Measurements from ENCODE around the gene GPR158. TPM values are rescaled to one million over a fixed set of nuclear protein-coding genes. Genes with fewer than 3 reads are reported as not detected.

GPR158 gene
- total RNA-seq, 1 donor from 2014 or later, result 0.58 TPM

- DNase-seq (ENCODE audit: low spot score), result no peak
Observed at GRCh38 chr10:25498645-25499044, 323.8 kb downstream of the GPR158 start.

GRCh38 chr10:25501912-25502311, 327.1 kb downstream of the GPR158 start:
- DNase-seq (ENCODE audit: low spot score), result no peak

DNA sequence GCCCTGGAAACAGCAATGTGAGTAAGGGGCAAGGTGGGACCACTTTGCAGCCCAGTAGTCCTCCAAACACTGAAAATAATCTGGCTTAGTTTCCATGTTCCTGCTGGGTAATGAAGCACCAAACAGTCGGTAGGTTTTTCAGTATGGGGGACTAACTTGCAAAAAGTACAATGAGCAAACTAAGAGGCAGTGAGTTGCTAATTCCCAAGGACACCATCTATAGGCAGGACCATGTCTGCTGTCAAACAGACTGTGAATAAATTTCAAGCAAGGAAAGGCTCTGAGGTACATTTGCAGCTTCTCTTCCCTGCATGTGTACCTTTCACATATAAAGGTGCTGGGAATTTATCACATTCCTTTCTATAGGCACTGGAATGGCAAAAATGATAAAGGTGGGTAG, 327.7 kb downstream of the GPR158 start:
- DNase-seq (ENCODE audit: low spot score), result no peak

DNA sequence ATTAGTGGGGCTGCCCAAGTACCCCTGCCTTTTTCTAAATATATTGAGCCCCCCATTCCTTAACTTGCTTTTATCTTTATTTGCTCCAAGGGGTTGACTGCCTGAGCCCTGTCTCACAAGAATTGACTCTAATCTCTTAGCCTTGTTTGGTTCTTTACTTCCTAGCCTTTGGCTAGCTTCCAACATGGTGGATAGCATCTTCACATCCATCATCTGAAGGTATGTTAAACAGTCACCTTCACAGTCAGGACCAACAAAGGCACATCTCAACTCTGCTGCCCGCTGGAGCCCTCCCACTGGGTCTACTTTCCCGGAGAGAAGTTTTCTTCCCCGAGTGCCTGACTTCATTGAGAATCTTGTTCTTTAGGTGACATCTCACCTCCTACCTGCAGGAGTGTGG, 329.5 kb downstream of the GPR158 start:
- DNase-seq (ENCODE audit: low spot score), result no peak

- DNase-seq (ENCODE audit: low spot score), result no peak
Observed at GRCh38 chr10:25504838-25505237, 330.0 kb downstream of the GPR158 start.

DNA sequence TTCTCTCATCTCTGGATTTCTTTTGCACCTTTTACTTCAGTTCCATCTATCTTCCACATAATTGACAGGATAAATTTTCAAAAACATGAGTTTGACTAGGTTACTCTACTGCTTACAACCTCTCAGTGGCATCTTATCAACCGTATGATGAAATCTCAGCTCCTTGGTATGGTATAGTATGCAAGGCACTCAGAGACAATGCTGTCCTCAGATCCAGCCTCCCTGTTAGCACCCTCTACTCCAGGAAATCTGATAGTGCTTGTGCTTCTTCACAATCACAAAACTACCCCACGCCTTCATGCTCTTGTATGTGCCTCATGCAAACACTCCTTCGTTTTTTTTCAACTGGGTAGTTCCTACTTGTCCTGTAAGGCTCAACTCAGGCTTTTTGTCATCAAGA, 330.7 kb downstream of the GPR158 start:
- no peak for DNase-seq (ENCODE audit: low spot score)

DNA sequence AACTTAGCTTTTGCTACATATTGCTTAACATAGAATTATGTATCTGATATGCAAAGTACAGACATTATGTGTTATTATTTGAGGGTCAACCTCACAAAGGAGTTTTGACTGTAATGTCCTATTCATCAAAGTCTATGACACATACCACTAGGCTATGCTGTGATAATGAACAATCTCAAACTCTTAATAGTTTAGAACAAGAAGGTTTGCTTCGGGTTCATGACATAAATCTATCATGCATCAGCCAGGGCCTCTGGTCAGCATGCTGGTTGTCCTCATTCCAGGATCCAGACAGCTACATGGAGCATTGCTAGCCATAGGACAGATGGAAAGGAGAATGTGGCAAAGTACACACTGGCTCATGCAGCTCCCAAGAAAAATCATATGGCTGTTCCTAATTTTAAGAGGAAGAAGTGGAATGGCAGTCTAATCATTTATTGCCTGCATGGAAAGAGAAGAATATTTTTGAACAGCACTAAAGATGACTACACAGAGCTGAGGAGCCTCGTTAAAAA, 332.1 kb downstream of the GPR158 start:
- no peak for DNase-seq (ENCODE audit: low spot score)

DNA sequence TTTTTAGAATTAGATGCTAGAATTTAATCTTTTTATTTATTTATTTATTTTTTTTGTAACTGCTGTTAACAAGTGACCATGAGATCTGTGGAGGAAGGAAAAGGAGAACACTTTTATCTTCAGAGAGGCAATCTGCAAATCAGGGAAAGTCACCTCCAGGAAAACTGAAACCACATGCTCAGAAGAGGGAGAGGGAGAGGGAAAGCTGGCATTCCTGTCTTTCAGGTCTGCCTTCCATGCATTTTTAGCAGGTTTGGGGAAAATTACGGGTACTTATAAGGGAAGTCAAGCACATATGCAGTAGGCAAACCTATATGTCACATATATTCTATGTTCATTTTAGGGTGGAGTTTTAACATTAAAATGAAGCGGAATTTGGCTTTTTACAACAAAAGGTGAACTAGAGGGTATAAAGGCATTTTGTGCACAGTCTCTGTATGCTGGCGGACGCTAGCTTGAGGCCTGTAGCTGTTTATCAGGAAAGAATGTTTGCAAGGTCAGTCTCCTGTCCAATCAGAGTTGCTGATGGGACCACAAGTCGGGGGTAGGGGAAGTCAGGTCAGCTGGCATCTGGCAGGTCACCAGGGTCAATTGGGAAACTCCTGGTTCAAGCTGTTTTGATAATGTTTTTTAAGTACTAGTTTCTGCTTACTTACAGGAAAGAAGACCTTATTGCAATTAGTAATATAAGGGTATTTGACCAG, 333.5 kb downstream of the GPR158 start:
- DNase-seq (ENCODE audit: low spot score), result no peak

- DNase-seq (ENCODE audit: low spot score), result no peak
Observed at GRCh38 chr10:25509151-25509550, 334.4 kb downstream of the GPR158 start.

DNA sequence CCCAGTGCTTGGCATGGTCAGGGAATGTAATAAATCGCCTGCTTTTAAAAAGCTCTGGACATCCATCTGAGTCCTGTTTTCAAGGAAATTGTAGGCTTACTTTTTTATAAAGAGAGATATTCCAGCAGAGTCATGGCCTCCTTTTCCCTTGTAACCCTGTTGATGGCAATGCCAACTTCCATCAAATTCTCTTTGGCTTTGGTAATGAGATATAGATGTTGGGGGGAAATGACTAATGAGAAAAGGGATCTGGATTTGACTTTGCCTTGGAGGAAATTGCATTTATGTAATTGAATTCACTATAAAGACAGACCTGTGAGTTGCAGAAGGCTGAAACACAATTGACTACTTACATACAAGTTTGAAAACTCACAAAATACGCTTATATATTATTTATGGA, 347.5 kb downstream of the GPR158 start:
- DNase-seq (ENCODE audit: low spot score), result no peak

GRCh38 chr10:25522946-25523608, 348.3 kb downstream of the GPR158 start:
- DNase-seq (ENCODE audit: low spot score), result no peak

GRCh38 chr10:25530306-25530705, 355.5 kb downstream of the GPR158 start:
- DNase-seq (ENCODE audit: low spot score), result no peak

GRCh38 chr10:25531457-25532061, 356.8 kb downstream of the GPR158 start:
- DNase-seq (ENCODE audit: low spot score), result no peak

DNA sequence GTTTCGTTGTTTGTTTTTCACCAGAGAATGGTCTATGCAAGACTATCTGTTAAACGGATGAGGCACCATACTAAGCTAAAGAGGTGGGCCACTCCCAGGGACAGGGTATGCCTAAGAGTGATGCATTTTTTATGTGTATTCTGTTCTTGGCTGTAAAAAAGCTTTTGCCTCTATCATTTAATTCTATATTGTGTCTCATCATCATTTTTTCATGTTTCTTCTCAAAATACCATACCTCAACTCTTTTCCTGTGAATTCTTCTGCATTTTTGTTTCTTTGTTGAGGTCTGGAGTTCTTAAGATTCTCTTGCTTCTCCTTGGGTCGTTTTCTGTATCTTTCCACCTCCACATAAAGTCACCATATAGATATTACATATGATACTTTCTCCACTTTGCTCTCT, 357.4 kb downstream of the GPR158 start:
- no peak for DNase-seq (ENCODE audit: low spot score)

GRCh38 chr10:25536027-25536426, 361.2 kb downstream of the GPR158 start:
- DNase-seq (ENCODE audit: low spot score), result no peak

- DNase-seq (ENCODE audit: low spot score), result no peak
Observed at GRCh38 chr10:25547382-25547781, 372.6 kb downstream of the GPR158 start.

DNA sequence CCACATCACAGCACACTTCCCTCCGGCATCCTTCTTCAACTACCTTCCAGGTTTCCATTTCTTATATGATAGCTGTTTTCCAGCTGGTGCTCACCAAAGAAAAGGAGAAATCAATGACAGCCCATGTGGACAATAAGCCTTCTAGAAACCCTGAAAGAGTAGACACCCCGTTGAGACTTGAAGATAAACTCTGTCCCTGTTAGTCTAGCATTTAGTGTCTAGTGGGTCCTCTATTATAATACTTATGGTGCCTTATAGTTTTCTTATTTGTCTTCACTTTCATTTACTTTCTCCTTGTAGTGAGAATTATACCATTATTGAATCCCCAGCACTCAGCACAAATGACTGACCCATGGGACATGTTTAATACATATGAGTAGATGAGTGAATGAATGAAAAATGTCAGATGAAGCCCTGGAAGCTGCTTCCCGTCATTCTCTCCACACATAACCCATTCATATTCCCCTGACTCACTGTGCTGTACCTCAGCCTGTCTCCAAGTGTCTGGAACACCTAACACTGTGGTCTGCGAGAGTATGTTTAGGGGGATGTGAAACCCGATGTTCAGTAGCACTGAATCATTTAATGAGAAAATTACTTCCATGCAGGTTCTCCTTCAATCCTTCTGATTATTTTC, 377.6 kb downstream of the GPR158 start:
- DNase-seq (ENCODE audit: low spot score), result no peak

- no peak for DNase-seq (ENCODE audit: low spot score)
Observed at GRCh38 chr10:25555865-25556264, 381.1 kb downstream of the GPR158 start.

GRCh38 chr10:25556457-25556856, 381.7 kb downstream of the GPR158 start:
- DNase-seq (ENCODE audit: low spot score), result no peak

GRCh38 chr10:25557136-25557535, 382.3 kb downstream of the GPR158 start:
- no peak for DNase-seq (ENCODE audit: low spot score)

DNA sequence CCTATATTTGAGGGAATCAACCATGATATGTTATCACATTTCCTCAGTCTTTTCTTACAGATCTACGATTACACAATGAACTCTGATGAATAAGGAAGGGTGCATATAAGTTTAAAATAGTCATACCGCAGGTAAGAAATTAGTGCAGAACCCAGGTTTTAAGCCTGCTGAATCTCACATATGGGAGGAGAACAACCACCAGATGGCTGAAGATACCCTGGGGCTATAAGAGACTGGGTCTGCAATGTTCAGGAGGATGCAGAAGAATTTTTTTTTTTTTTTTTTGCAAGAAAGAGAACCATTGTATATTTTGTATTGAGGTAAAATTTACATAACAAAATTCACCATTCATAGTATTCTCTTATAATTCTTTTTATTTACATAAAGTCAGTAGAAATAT, 387.0 kb downstream of the GPR158 start:
- no peak for DNase-seq (ENCODE audit: low spot score)

- no peak for DNase-seq (ENCODE audit: low spot score)
Observed at GRCh38 chr10:25562547-25562946, 387.7 kb downstream of the GPR158 start.

Measured in mesenteric fat pad (tissue), 1 donor.